Fibroblast of pulmonary artery (primary cell): ENCODE measurements around the gene GRM8.

Experiments
- DNase-seq: peaks from one replicate; pipeline ENCODE4 v3.0.0-alpha.2; 2010; ENCODE audit warnings: low read depth
- H3K4me3 ChIP-seq: replicated peaks from 2 replicates; pipeline ENCODE4 v1.5.1; 2011; ENCODE audit warnings: low read depth, mild to moderate bottlenecking, control low read depth, low read length, moderate library complexity
- TF ChIP-seq, protein P1 (sequence below): IDR thresholded peaks from 2 replicates; pipeline ENCODE4 v1.5.1; 2011; ENCODE audit warnings: mild to moderate bottlenecking, control low read depth, low read length, inconsistent platforms; ENCODE audit errors: missing control alignments

The GRM8 gene

DNA sequence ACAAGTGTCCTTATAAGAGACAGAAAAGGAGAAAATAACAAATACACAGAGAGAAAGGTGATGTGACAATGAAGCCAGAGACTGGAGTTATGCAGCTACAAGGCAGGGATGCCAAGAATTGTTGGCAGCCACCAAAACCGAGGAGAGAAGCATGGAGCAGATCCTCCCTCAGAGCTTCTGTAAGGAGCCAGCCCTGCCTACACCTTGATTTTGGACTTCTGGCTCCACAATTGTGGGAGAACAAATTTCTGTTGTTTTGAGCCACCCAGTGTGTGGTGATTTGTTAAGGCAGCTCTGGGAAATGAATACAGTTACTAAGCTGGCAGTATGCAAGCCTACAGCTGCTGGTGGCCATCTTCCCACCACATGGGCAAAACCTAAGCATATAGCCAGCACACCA, 163.6 kb downstream of the GRM8 start:
- no peak for DNase-seq
- H3K4me3 ChIP-seq = no peak overlapping the region
- TF ChIP-seq, protein P1, sequence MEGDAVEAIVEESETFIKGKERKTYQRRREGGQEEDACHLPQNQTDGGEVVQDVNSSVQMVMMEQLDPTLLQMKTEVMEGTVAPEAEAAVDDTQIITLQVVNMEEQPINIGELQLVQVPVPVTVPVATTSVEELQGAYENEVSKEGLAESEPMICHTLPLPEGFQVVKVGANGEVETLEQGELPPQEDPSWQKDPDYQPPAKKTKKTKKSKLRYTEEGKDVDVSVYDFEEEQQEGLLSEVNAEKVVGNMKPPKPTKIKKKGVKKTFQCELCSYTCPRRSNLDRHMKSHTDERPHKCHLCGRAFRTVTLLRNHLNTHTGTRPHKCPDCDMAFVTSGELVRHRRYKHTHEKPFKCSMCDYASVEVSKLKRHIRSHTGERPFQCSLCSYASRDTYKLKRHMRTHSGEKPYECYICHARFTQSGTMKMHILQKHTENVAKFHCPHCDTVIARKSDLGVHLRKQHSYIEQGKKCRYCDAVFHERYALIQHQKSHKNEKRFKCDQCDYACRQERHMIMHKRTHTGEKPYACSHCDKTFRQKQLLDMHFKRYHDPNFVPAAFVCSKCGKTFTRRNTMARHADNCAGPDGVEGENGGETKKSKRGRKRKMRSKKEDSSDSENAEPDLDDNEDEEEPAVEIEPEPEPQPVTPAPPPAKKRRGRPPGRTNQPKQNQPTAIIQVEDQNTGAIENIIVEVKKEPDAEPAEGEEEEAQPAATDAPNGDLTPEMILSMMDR = no peak

DNA sequence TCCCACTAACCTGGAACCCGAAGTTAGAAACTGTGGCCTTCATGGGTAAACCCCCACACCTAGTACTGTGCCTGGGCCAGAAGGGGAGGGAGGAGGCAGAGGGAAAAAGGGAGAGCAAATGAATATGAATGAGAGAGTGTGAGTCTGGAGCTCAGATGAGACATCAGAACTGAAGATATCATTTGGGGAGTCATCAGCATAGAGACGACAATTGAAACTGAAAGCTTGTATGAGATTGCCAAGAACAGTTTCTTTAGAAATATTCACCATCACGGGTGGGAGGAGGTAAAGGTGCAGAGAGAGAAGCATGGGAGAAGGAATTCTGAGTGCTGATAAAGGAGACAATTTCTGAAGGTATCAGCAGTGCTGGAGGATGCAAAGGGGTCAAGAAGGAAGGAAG, 171.2 kb downstream of the GRM8 start:
- DNase-seq = no peak
- TF ChIP-seq, protein P1 = no peak
- no peak overlapping the region for H3K4me3 ChIP-seq

- H3K4me3 ChIP-seq = no peak overlapping the region
- TF ChIP-seq, protein P1 = no peak
- DNase-seq = no peak
Observed at GRCh38 chr7:127080576-127080975, 172.2 kb downstream of the GRM8 start.

DNA sequence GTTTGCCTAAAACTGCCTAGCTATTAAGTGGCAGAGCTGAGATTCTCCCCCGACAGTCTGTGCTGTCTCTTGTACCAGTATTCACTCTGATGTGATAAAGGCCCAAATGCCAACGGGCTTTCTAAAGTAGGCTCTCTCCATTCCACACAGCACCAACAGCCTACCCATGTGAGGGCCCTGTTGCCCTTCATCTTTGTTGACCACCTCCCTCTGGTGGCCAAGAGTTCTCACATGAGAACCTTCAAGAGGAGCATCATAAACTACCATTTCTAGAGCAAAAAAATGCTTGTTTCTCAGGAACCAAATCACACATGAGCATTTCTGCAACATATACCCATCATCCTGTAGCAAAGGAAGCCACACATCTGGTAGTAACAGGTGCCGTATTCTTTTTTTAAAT, 185.8 kb downstream of the GRM8 start:
- no peak overlapping the region for H3K4me3 ChIP-seq
- DNase-seq = no peak

GRCh38 chr7:127059475-127059874, 193.3 kb downstream of the GRM8 start:
- H3K4me3 ChIP-seq = no peak overlapping the region
- no peak for DNase-seq
- TF ChIP-seq, protein P1 = no peak

More for the DNA sequence above, 185.8 kb downstream of the GRM8 start:
- TF ChIP-seq, protein P1 = no peak

DNA sequence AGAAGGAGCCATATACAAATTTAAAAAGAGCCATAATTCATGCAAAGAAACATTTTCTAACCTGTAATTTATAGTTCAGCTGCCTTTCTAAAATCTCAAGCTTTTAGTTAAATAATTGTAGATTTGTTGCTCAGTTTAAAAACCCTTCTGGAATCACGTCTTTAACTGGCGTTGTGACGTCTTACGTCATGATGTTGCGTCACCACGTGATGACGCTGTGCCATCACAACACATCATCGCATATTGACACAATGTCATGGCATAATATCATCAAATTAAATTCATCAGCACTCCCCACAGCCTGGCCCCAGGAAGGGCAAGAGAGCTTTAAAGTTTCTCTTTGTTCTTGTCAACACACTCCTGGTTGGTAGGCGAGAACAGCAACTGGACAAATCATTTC, 194.8 kb downstream of the GRM8 start:
- TF ChIP-seq, protein P1 = no peak
- no peak overlapping the region for H3K4me3 ChIP-seq
- DNase-seq = no peak

DNA sequence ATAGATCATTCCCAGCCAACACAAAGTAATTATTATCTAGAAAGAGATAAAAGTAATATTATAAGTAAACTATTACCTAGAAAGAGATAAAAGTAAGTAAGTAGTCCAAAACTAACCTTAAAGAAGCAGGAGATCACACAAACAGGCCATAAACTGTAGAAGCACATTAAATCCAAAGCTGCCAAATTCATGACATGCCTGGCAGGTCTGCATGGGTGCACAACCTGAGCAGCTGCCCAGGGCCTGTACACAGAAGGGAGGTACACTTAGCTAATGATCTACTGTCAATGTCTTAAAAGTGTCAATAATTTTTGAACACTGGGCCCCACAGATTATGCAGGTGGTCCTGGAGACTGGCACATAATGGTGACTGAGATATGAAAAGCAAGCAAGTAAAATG, 196.5 kb downstream of the GRM8 start:
- no peak for DNase-seq
- no peak overlapping the region for H3K4me3 ChIP-seq
- TF ChIP-seq, protein P1 = no peak
